HCEC 1CT (cell line): Measurements from ENCODE around the gene PLSCR1.

Experiments
- DNase-seq: peaks from one replicate; pipeline ENCODE4 v3.0.0-alpha.2; 2017

PLSCR1 gene

DNA sequence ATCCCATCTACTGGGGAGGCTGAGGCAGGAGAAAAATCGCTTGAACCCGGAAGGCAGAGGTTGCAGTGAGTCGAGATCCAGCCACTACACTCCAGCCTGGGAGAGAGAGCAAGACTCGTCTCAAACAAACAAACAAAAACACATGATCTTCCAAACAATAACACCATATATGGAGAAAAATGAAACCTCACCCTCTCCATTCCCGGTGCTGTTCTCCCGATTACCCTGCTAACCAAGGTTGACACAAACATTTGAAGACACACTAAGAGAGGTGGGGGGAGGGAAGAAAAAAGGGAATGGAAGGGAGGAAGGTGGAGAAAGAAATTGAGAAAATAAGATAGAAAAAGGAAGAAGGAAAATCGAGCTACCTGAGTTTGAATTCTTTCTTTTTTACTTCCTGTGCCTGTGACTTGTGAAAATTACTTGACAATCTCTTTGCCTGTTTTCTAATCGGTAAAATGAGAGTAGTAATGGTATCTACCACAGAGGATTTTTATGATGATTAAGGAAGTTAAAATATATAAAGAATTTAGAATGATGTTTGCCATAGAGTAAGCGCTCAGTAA is 73.9 kb downstream of the PLSCR1 start:
- DNase-seq = no peak

- DNase-seq = no peak
Observed at GRCh38 chr3:146469150-146470017, 75.0 kb downstream of the PLSCR1 start, which contains the start of gene PLSCR2. PLSCR2 (minus strand) TSS chr3:146469561; CDS start chr3:146459904, 9,657 bp downstream.

GRCh38 chr3:146468671-146469149 is 75.7 kb downstream of the PLSCR1 start:
- peak; percentile 55 for DNase-seq

DNA sequence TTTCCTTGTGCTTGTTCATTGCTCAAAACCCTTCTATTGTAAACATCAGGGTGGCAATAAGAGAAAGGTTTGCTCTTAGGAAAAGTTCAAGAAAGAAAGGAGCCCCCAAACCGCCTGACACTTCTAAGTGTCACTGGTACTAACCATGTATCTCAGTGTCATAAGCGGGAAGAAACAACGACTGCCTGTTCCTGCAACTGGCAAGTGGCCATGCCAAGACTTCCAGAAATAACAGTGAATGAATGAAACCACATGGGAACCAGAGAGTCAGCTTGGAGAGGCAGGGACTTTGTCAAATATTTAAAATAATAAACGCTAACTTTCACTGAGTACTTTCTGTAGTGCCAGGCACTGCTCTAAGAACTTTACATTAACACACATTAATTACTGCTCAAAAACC is 76.2 kb downstream of the PLSCR1 start:
- peak; percentile 25 for DNase-seq

- peak; percentile 45 for DNase-seq
Observed at GRCh38 chr3:146466604-146467003, 77.8 kb downstream of the PLSCR1 start.

DNA sequence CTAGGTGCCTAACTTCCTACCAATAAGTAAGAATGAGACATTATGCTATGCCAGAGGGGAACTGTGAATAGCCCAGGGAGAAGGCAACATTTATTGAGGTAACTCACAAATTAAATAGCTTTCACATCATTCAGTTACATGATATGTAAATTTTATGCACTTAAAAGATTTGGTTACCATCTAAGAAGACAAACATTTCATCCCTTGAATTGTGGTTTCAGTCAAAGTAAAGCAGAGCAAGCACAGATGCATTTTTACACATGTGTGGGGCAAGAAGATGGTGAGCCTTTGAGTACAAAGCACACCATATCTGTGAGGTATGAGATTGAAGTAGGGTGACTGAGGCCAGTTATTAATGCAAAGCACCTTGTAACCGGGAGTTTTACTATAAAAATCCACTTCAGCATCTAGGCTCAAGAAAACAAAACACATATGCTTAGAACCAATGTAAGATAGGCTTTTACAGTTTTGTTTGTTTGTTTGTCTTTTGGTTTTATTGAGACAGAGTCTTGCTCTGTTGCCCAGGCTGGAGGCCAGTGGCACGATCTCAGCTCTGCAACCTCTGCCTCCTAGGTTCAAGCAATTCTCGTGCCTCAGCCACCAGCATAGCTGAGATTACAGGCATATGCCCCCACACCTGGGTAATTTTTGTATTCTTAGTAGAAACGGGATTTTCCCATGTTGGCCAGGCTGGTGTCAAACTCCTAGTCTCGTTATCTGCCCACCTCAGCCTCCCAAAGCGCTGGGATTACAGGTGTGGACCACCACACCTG is 78.5 kb downstream of the PLSCR1 start:
- no peak for DNase-seq
